ENCODE data around the gene GREB1L.
A peak's percentile ranks its signal among the peaks of the same experiment; 100 is the strongest.

The GREB1L gene

GRCh38 chr18:21489119-21489750 lies 247.2 kb downstream of the GREB1L start:
- peak; percentile 77 for DNase-seq (ENCODE audit: insufficient read length, low spot score)
- FAIRE-seq = peak; percentile 87

DNA sequence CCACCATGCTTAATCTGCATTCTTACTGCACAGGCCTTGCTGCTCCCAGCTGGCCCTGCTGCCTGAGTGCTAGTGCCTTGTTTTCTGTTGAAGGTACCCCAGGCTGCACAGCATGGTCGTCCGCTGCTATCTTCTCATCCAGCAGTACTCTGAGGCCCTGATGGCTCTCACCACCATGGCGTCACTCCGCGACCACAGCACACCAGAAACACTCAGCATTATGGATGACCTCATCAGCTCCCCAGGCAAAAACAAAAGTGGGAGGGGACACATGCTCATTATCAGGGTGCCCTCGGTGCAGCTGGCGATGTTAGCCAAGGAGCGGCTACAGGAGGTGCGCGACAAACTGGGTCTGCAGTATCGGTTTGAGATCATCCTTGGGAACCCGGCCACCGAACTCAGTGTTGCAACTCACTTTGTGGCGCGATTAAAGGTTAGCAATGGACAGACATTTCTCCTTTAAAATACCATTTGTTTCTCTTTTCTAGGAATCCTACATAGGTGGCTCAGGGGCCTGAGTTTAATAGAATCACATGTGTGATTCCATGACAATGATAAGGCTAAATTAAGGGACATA lies 248.0 kb downstream of the GREB1L start:
- DNase-seq (ENCODE audit: insufficient read length, low spot score) (no peak), FAIRE-seq (no peak)

More at GRCh38 chr18:21489119-21489750, 247.2 kb downstream of the GREB1L start:
- TF ChIP-seq, protein P1, sequence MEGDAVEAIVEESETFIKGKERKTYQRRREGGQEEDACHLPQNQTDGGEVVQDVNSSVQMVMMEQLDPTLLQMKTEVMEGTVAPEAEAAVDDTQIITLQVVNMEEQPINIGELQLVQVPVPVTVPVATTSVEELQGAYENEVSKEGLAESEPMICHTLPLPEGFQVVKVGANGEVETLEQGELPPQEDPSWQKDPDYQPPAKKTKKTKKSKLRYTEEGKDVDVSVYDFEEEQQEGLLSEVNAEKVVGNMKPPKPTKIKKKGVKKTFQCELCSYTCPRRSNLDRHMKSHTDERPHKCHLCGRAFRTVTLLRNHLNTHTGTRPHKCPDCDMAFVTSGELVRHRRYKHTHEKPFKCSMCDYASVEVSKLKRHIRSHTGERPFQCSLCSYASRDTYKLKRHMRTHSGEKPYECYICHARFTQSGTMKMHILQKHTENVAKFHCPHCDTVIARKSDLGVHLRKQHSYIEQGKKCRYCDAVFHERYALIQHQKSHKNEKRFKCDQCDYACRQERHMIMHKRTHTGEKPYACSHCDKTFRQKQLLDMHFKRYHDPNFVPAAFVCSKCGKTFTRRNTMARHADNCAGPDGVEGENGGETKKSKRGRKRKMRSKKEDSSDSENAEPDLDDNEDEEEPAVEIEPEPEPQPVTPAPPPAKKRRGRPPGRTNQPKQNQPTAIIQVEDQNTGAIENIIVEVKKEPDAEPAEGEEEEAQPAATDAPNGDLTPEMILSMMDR (IDR thresholded peaks at IDR 0.05; ENCODE audit: insufficient read depth, missing control alignments) = peak; percentile 70

DNA sequence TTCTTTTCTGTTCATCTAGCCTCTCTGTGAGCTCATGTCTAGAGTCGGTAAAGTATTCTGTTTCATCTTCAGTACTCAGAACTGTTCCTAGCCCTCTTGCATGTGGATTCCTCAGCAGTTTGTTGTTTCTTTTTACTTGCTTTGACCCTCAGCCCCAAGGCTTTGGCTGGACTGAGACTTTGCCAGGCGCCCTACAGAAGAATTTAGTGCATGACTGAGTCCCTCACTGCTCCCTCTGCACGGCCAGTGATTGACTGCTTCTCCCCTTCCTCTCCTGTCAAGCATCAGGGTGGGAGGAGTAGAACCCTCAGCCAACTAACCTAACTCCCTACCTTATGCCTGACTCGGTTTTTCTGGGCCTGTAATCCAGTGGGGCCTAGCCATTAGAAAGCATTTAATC lies 248.7 kb downstream of the GREB1L start:
- no peak for FAIRE-seq
- TF ChIP-seq, protein P1 (IDR thresholded peaks at IDR 0.05; ENCODE audit: insufficient read depth, missing control alignments) = no peak
- no peak for DNase-seq (ENCODE audit: insufficient read length, low spot score)

More for the DNA sequence above, 248.0 kb downstream of the GREB1L start:
- TF ChIP-seq, protein P1 (IDR thresholded peaks at IDR 0.05; ENCODE audit: insufficient read depth, missing control alignments) = no peak

GRCh38 chr18:21496277-21496835 lies 254.3 kb downstream of the GREB1L start:
- TF ChIP-seq, protein P1 (IDR thresholded peaks at IDR 0.05; ENCODE audit: insufficient read depth, missing control alignments) = no peak
- no peak for DNase-seq (ENCODE audit: insufficient read length, low spot score)
- no peak for FAIRE-seq

- FAIRE-seq = no peak
Measured at GRCh38 chr18:21499997-21500396, 258.0 kb downstream of the GREB1L start.

DNA sequence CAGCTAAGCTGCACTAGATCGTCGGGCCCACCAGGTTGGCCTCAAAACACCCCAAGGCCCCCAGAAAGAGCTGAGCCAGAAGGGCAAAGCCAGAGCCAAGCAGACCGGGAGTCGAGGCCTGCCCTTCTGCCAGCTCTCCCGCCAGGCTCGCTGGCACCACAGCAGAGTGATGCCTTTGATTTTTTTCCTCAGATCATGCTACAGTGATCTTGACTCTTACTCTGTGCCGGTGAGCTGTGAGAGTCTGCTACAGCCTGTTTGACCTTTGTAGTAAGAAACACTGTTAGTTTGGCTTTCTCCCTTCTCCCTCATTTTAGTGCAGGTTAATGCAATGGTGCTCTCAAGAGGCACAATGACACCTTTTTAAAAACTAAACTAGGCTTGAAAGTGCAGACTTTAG lies 260.6 kb downstream of the GREB1L start:
- no peak for FAIRE-seq
- TF ChIP-seq, protein P1 (IDR thresholded peaks at IDR 0.05; ENCODE audit: insufficient read depth, missing control alignments) = no peak
- DNase-seq (ENCODE audit: insufficient read length, low spot score) = no peak

More at GRCh38 chr18:21499997-21500396, 258.0 kb downstream of the GREB1L start:
- TF ChIP-seq, protein P1 (IDR thresholded peaks at IDR 0.05; ENCODE audit: insufficient read depth, missing control alignments) = no peak
- DNase-seq (ENCODE audit: insufficient read length, low spot score) = no peak

All from D721Med (cell line).